Cardiac fibroblast (primary cell): ENCODE results near the gene ARSB.
A peak's percentile ranks its signal among the peaks of the same experiment; 100 is the strongest.

ENCODE experiments used
- DNase-seq, 2 donors: peaks; one replicate each; pipeline versions ENCODE4 v3.0.0 to v3.0.0-alpha.2; 2010; ENCODE audit warnings: low read depth in 2 of 2
- H3K4me3 ChIP-seq, 2 donors: replicated peaks in 1 of 2; 1 replicate in 1 of 2; 2 replicates in 1 of 2; pipeline ENCODE4 v1.5.1; 2011; ENCODE audit warnings: low read depth in 2 of 2, low read length in 2 of 2, mild to moderate bottlenecking in 2 of 2, moderate library complexity in 1 of 2
- TF ChIP-seq, protein P1 (sequence below): IDR thresholded peaks from one replicate; pipeline ENCODE4 v1.5.1; 2011; ENCODE audit warnings: low read depth, mild to moderate bottlenecking, low read length, inconsistent platforms

ARSB gene

DNA sequence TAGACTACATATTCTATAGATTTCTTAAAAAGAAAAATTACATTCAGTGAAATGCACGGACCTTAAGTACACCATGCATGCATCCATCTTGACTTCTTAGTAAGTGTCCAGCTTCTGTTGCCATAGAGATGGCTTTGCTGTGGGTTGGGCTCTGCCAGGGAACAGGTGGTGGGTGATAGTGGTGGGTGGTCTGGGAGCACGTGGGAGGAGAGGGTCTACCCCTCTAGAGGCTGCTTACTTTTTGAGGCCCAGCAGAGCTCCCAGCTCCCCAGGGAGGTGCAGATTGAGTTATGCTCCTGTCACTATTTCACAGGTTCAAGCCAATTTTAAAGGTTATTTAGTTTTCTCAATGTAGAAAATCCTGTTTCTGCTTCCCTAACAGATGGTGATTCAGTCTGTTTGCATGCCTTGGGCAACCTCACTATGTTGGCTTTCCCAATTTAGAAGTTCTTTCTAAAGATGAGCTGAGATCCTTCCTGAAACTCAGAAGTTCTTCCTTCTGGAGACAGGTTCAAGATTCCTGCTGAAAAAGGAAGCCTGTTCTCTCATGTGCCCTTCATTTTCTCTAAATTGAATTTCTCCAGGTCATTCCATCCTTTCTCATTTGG is 229.2 kb downstream of the ARSB start:
- TF ChIP-seq, protein P1, sequence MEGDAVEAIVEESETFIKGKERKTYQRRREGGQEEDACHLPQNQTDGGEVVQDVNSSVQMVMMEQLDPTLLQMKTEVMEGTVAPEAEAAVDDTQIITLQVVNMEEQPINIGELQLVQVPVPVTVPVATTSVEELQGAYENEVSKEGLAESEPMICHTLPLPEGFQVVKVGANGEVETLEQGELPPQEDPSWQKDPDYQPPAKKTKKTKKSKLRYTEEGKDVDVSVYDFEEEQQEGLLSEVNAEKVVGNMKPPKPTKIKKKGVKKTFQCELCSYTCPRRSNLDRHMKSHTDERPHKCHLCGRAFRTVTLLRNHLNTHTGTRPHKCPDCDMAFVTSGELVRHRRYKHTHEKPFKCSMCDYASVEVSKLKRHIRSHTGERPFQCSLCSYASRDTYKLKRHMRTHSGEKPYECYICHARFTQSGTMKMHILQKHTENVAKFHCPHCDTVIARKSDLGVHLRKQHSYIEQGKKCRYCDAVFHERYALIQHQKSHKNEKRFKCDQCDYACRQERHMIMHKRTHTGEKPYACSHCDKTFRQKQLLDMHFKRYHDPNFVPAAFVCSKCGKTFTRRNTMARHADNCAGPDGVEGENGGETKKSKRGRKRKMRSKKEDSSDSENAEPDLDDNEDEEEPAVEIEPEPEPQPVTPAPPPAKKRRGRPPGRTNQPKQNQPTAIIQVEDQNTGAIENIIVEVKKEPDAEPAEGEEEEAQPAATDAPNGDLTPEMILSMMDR = no peak
- DNase-seq = no peak
- no peak overlapping the region for H3K4me3 ChIP-seq

DNA sequence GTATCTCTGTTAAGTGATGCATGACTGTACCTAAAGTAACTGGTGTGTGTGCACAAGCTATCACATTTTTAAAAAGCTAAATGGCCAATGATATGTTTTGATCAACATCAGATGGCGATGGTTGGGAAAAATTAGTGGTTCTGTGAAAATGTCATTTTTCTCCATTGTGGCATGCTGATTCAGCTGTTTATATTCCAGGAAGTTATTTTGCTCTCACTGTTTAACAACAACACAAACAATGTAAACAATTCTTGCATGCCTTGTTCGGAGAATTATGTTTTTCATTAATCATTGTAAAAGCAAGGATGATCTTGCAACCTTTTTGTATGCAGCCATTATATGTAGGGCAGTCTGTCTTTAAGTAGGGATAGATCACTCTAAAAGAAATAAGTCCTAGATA is 230.5 kb downstream of the ARSB start:
- TF ChIP-seq, protein P1 = no peak
- DNase-seq = no peak
- H3K4me3 ChIP-seq = no peak overlapping the region

DNA sequence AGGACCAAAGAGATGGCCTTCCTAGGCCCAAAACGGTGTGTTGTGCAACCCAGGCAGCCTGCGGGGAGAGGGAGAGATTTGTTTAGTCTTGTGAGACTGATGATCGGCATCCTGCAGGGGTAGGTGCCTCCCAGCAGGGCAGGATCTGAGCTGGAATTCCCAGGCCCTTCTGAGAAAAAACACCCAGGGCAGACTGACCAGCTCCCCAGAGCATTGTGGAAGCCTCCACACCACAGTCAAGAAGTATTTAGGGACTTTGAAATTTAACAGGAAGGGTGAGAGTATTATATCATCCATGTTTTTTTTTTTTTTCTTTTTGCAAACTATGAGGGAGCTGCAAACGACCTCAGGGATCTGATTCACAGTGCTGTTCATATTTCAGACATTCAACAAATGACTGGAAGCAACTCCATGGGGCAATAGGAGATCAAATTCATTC is 232.0 kb downstream of the ARSB start:
- peak in 1 of 2 donors; percentile 88 for DNase-seq
- H3K4me3 ChIP-seq = no peak overlapping the region
- TF ChIP-seq, protein P1 = peak; percentile 5

DNA sequence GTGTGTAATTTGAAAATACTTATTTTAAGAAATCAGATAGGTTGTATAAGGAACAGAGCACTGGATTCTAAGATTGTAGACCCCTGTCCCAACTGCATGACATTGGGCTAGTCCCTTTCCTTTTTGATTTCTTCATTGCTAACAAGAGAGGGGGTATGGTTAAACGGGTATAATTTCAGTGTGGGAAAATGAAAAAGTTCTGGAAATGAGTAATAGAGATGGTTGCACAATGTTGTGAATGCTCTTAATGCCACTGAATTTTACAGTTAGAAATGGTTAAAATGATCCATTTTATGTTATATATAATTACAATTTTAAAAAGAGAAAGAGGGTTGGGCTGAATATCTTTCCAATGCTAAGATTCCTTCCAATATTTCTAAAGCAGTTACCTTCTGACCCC is 233.2 kb downstream of the ARSB start:
- peak; percentile 24 to 70 for DNase-seq
- no peak overlapping the region for H3K4me3 ChIP-seq
- TF ChIP-seq, protein P1 = no peak

DNA sequence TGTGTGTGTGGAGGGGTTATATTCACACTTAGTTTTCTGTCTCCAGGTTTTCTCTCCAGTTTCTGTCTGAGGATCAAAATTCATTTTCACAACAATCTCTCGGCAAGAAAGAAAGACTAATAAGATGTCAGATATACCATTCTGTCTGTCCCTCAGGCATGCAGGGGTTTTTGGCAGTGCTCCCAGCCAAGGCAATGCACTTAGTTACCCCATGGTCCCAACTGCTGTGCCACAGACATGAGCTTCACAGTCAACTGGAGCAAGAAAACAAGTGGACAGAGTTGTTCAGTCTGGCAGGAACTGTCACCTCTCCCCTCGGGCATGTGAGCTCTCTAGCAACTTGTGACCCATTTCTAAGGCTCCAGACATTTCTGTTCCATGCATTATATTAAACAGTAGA is 234.8 kb downstream of the ARSB start:
- no peak overlapping the region for H3K4me3 ChIP-seq
- DNase-seq = no peak
- TF ChIP-seq, protein P1 = no peak

DNA sequence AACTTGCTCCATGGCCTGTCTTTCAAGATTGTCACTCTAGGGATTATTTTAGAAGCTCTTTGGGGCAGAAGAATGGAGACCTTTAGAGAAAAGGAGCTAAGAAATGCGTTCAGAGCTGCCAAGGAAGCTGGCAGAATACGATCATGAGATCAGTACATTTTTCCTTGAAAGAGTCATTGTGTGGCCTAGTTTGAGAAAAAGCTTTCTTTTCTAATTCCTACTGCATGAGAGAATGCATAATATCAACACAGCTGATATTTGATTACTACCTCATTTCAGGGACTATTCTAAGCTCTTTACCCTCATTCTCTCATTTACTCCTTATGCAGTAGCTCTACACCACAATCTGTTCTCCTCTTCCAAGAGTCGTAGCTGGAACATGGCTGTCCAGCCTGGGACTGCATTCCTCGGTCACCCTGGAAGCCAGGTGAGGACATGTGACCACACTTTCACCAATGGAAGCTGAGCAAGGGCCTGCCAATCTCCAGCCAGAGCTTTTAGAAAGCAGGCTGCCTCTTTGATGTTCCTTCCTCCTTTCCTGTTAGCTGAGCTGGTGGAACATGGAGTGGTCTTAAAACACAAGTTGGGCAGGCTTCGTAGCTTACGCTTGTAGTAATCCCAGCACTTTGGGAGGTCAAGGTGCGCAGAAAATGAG is 237.3 kb downstream of the ARSB start:
- no peak overlapping the region for H3K4me3 ChIP-seq
- DNase-seq = peak; percentile 66 to 86
- TF ChIP-seq, protein P1 = no peak
